ENCODE measurements around the gene EML6. TPM values are rescaled to one million over a fixed set of nuclear protein-coding genes. Genes with fewer than 3 reads are reported as not detected.

The EML6 gene
- total RNA-seq, 1 donor from 2014 or later, result 8.1 TPM

- H3K36me3 Mint-ChIP-seq (ENCODE audit: low read depth), result no peaks in the 10 kb centered on the region
- peaks cover 44% of the 10 kb centered on the region for H3K4me1 Mint-ChIP-seq
- H3K27me3 Mint-ChIP-seq (ENCODE audit: low read depth), result no peaks in the 10 kb centered on the region
- peaks cover 13% of the 10 kb centered on the region for H3K9me3 Mint-ChIP-seq
- peak overlapping the region; percentile 29 for H3K4me3 Mint-ChIP-seq
- no peak for TF ChIP-seq CTCF (conservative IDR thresholded peaks at IDR 0.05)
- peak overlapping the region; percentile 76 for H3K27ac Mint-ChIP-seq (ENCODE audit: unreplicated experiment)
- no peak for DNase-seq (ENCODE audit: low read depth, low spot score)
Observed at GRCh38 chr2:54815148-54815539, 91.7 kb downstream of the EML6 start.

GRCh38 chr2:54818226-54818625 lies 94.8 kb downstream of the EML6 start:
- Mint-ChIP-seq H3K4me1 (peaks cover 44% of the 10 kb centered on the region), H3K36me3 (ENCODE audit: low read depth) (no peaks in the 10 kb centered on the region), H3K4me3 (no peak overlapping the region)

GRCh38 chr2:54820558-54820957 lies 97.1 kb downstream of the EML6 start:
- Mint-ChIP-seq H3K27ac (ENCODE audit: unreplicated experiment) (no peak overlapping the region), H3K4me1 (peaks cover 23% of the 10 kb centered on the region), H3K9me3 (peaks cover 5% of the 10 kb centered on the region), H3K36me3 (ENCODE audit: low read depth) (no peaks in the 10 kb centered on the region), H3K4me3 (no peak overlapping the region), H3K27me3 (ENCODE audit: low read depth) (peaks cover 18% of the 10 kb centered on the region)
- TF ChIP-seq CTCF (conservative IDR thresholded peaks at IDR 0.05), result no peak
- no peak for DNase-seq (ENCODE audit: low read depth, low spot score)

More at GRCh38 chr2:54818226-54818625, 94.8 kb downstream of the EML6 start:
- no peak for TF ChIP-seq CTCF (conservative IDR thresholded peaks at IDR 0.05)
- DNase-seq (ENCODE audit: low read depth, low spot score), result no peak
- no peak overlapping the region for H3K27ac Mint-ChIP-seq (ENCODE audit: unreplicated experiment)
- peaks cover 4% of the 10 kb centered on the region for H3K27me3 Mint-ChIP-seq (ENCODE audit: low read depth)
- peaks cover 5% of the 10 kb centered on the region for H3K9me3 Mint-ChIP-seq

GRCh38 chr2:54824567-54824966 lies 101.1 kb downstream of the EML6 start:
- no peaks in the 10 kb centered on the region for H3K36me3 Mint-ChIP-seq (ENCODE audit: low read depth)
- no peak overlapping the region for H3K27ac Mint-ChIP-seq (ENCODE audit: unreplicated experiment)
- no peak overlapping the region for H3K4me3 Mint-ChIP-seq
- H3K4me1 Mint-ChIP-seq, result no peaks in the 10 kb centered on the region
- H3K27me3 Mint-ChIP-seq (ENCODE audit: low read depth), result peaks cover 24% of the 10 kb centered on the region
- no peaks in the 10 kb centered on the region for H3K9me3 Mint-ChIP-seq
- no peak for TF ChIP-seq CTCF (conservative IDR thresholded peaks at IDR 0.05)
- no peak for DNase-seq (ENCODE audit: low read depth, low spot score)

GRCh38 chr2:54830546-54830945 lies 107.1 kb downstream of the EML6 start:
- H3K27ac Mint-ChIP-seq (ENCODE audit: unreplicated experiment), result no peak overlapping the region
- H3K27me3 Mint-ChIP-seq (ENCODE audit: low read depth), result peaks cover 6% of the 10 kb centered on the region
- no peak for DNase-seq (ENCODE audit: low read depth, low spot score)
- H3K9me3 Mint-ChIP-seq, result no peaks in the 10 kb centered on the region
- no peaks in the 10 kb centered on the region for H3K36me3 Mint-ChIP-seq (ENCODE audit: low read depth)
- H3K4me1 Mint-ChIP-seq, result no peaks in the 10 kb centered on the region
- TF ChIP-seq CTCF (conservative IDR thresholded peaks at IDR 0.05), result no peak
- H3K4me3 Mint-ChIP-seq, result no peak overlapping the region

GRCh38 chr2:54831480-54831879 lies 108.0 kb downstream of the EML6 start:
- DNase-seq (ENCODE audit: low read depth, low spot score), result no peak
- H3K27ac Mint-ChIP-seq (ENCODE audit: unreplicated experiment), result no peak overlapping the region
- no peaks in the 10 kb centered on the region for H3K36me3 Mint-ChIP-seq (ENCODE audit: low read depth)
- H3K4me3 Mint-ChIP-seq, result no peak overlapping the region
- no peak for TF ChIP-seq CTCF (conservative IDR thresholded peaks at IDR 0.05)
- no peaks in the 10 kb centered on the region for H3K27me3 Mint-ChIP-seq (ENCODE audit: low read depth)
- H3K4me1 Mint-ChIP-seq, result peaks cover 9% of the 10 kb centered on the region
- H3K9me3 Mint-ChIP-seq, result no peaks in the 10 kb centered on the region
